Measurements from ENCODE around the gene DUSP9.
"Not testable (repeated sequence)": the region's sequence is repeated elsewhere in the genome, so short reads cannot be mapped to it uniquely, and the experiment has no call there.

Gene DUSP9

GRCh38 chrX:153697924-153698865, 51.2 kb downstream of the DUSP9 start:
- H3K4me3 ChIP-seq (ENCODE audit: low read depth, low read length), result no peak overlapping the region
- no peaks in the 10 kb centered on the region for H3K4me1 ChIP-seq
- H3K27me3 ChIP-seq, result no peaks in the 10 kb centered on the region
- no peak for DNase-seq
- H3K9me3 ChIP-seq, result no peaks in the 10 kb centered on the region
- TF ChIP-seq CTCF (IDR thresholded peaks at IDR 0.05; ENCODE audit: low read depth, low read length), result no peak
- peaks cover 3% of the 10 kb centered on the region; the same call in 1 of the 2 replicates for H3K36me3 ChIP-seq

DNA sequence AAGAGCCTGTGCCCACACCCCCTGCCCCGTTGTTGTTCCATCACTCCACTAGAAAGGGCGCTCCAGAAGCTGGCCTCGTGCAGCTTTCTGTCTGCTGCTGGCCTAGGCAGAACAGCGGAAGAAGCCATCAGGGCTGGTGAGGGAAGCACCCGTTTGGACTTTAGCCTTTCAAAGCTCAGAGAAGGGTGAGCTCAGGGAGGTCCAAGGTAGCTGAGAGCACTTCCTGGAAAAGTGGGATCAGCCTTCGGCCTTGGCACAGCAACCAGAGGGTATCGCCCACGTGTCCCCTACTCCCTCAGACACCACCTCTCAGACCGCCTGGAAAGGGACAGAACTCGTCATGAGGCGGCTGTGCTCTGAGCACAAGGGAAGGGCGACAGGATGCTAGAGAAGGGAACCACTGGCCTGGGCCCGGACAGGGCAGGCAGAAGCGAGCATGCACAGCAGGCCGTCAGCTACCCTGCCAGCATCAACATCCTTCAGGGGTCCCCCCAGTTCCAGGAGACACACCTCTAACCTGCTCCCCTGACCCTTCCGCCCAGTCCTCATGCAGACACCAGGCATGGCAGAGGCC, 52.3 kb downstream of the DUSP9 start:
- not testable (repeated sequence) for DNase-seq; H3K4me1 ChIP-seq; H3K4me3 ChIP-seq (ENCODE audit: low read depth, low read length); H3K36me3 ChIP-seq; H3K9me3 ChIP-seq; H3K27me3 ChIP-seq

DNA sequence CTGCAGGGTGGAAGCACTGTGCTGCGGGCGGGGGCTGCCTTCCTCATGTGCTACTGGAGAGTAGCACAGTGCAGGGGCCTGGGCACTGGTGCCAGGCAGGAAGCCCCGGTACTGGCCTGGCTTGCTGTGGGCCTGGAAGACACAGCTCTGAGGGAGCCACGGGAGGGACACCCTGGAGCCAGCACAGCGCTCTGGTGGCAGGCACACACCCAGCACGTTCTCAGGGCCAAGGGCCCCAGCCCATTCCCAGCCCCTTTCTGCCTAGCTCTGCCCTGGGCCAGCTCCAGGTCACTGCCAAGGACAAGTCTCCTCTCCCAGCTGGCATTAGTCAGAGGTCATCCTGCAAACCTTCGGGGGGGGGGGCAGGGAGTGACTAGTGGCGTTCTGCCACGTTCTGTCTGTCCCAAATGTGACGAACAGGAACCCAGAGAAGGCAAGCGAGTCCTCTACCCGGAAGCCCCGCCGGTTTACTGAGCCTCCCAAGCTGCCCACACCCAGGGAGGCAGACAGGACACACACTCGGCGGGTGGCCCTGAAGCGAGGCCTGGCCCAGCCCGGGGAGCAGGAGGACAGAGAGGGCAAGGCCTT, 52.9 kb downstream of the DUSP9 start:
- not testable (repeated sequence) for H3K4me3 ChIP-seq (ENCODE audit: low read depth, low read length); H3K27me3 ChIP-seq; H3K36me3 ChIP-seq; H3K4me1 ChIP-seq; H3K9me3 ChIP-seq; DNase-seq

- Histone ChIP-seq H3K4me1 (no peaks in the 10 kb centered on the region), H3K9me3 (no peaks in the 10 kb centered on the region), H3K4me3 (ENCODE audit: low read depth, low read length) (no peak overlapping the region), H3K36me3 (peaks cover 3% of the 10 kb centered on the region; the same call in 1 of the 2 replicates), H3K27me3 (no peaks in the 10 kb centered on the region)
- no peak for DNase-seq
- TF ChIP-seq CTCF (IDR thresholded peaks at IDR 0.05; ENCODE audit: low read depth, low read length), result no peak
Observed at GRCh38 chrX:153700376-153700945, 53.5 kb downstream of the DUSP9 start.

Data from BE2C (cell line).